A549 (cell line): ENCODE results near the gene RIC3.
A peak's percentile ranks its signal among the peaks of the same experiment; 100 is the strongest.

Experiments
- CBX2 ChIP-seq: fragments of 200-600 bp; sonication (generic); IDR thresholded peaks from 2 replicates; pipeline ENCODE4 v1.6.1; 2016; ENCODE audit warnings: low read depth, mild to moderate bottlenecking, borderline replicate concordance
- CEBPB ChIP-seq, 2 experiments: fragments of >200 bp in 1 of 2; sonication (Bioruptor Twin) in 1 of 2; formaldehyde crosslinking in 1 of 2; IDR thresholded peaks; 2 replicates each; pipeline ENCODE4 v1.6.1; 2012 to 2016
- CTCF ChIP-seq: fragments of >200 bp; sonication (Bioruptor Twin); formaldehyde crosslinking; IDR thresholded peaks from 3 replicates; pipeline ENCODE4 v1.5.1; 2016
- EP300 ChIP-seq, 2 experiments: fragments of >200 bp; sonication (Bioruptor Twin); formaldehyde crosslinking; IDR thresholded peaks; 2 replicates in 1 of 2; 3 replicates in 1 of 2; pipeline ENCODE4 v1.6.1; 2016 to 2017
- FOSB ChIP-seq: fragments of 250-450 bp; sonication (Bioruptor Pico); IDR thresholded peaks from 2 replicates; pipeline ENCODE4 v1.5.0; 2020; ENCODE audit warnings: mild to moderate bottlenecking, moderate library complexity
- HOXA7 ChIP-seq: fragments of 250-450 bp; sonication (Bioruptor Pico); IDR thresholded peaks from 2 replicates; pipeline ENCODE4 v1.5.0; 2020; ENCODE audit warnings: mild to moderate bottlenecking, moderate library complexity
- MAX ChIP-seq: IDR thresholded peaks from 2 replicates; pipeline ENCODE4 v1.6.1; 2012
- POLR2A ChIP-seq: IDR thresholded peaks from 2 replicates; pipeline ENCODE4 v1.6.1; 2012; ENCODE audit warnings: mild to moderate bottlenecking, low read length
- RAD21 ChIP-seq, 2 experiments: fragments of >200 bp in 1 of 2; sonication (Bioruptor Twin) in 1 of 2; formaldehyde crosslinking in 1 of 2; IDR thresholded peaks in 1 of 2; conservative IDR thresholded peaks in 1 of 2; 2 replicates in 1 of 2; 3 replicates in 1 of 2; pipeline ENCODE4 v1.6.1; 2012 to 2018; ENCODE audit warnings: inconsistent platforms in 1 of 2
- ZNF302 ChIP-seq: fragments of 250-450 bp; sonication (Bioruptor Pico); IDR thresholded peaks from 2 replicates; pipeline ENCODE4 v1.9.0; 2021; ENCODE audit warnings: inconsistent platforms, mild to moderate bottlenecking, moderate library complexity
- TF ChIP-seq, protein P1 (sequence below): fragments of >200 bp; sonication (Bioruptor Twin); formaldehyde crosslinking; IDR thresholded peaks from 2 replicates; pipeline ENCODE4 v1.6.1; 2016

DNA sequence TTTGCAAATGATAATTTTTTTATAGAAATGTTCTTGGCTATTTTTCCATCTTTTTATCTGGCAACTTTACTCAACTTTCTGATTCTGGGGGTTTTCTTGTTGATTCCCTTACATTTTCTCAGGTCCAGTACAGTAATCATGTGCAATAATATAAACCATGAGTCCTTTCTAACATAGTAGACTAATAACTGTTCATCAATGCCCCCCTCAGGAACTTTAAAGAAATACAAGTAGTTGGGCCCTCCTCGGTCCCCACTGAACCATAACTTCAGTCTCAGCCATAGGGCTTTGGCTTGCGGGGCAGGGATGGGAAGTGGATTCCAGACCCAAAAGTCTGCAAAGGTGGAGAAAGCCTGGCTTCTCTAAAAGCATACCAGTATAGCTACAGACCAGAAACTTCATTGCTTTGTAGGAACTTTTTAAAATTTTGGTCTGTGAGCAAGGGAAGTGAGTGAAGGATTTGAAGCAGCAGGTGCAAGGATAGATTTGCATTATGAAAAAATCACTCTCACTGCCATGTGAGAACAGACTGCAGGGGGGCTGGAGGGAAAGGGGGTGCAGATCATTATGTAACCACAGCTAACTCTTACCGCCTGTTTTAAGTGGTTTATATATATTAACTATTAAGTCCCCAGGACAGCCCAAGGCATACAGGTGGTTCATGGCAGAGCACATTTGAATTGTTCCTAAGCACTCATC is 98.3 kb downstream of the RIC3 start:
- TF ChIP-seq CTCF (peak; percentile 28), POLR2A (no peak), CEBPB (IDR thresholded peaks at IDR 0.05) (no peak), HOXA7 (no peak), FOSB (CRISPR knock-in tag) (no peak), ZNF302 (CRISPR knock-in tag) (no peak), EP300 (IDR thresholded peaks at IDR 0.05) (no peak), RAD21 (conservative IDR thresholded peaks at IDR 0.05 in 1 of 2, IDR thresholded peaks at IDR 0.05 in 1 of 2) (peak; percentile 44 to 52), MAX (no peak), CBX2 (no peak)
- TF ChIP-seq, protein P1, sequence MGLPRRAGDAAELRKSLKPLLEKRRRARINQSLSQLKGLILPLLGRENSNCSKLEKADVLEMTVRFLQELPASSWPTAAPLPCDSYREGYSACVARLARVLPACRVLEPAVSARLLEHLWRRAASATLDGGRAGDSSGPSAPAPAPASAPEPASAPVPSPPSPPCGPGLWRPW = no peak
